OCI-LY1 (cell line): Measurements from ENCODE around the gene TTC39C.

Experiments
- H2AFZ ChIP-seq: fragments of 200-600 bp; sonication (generic), shearing (Covaris generic); 2 replicates; pipeline ENCODE4 v1.6.0; 2014; ENCODE audit warnings: antibody characterized with exemption, mild to moderate bottlenecking, low read length
- H3F3A ChIP-seq: fragments of 200-600 bp; sonication (generic), shearing (Covaris generic); 2 replicates; pipeline ENCODE4 v1.6.0; 2014; ENCODE audit warnings: mild to moderate bottlenecking, antibody characterized with exemption, low read length, moderate library complexity; ENCODE audit not compliant: insufficient read depth
- H3K27ac ChIP-seq: fragments of 200-600 bp; sonication (generic); 2 replicates; pipeline ENCODE4 v1.5.1; 2014; ENCODE audit warnings: low read length, mixed run types, mild to moderate bottlenecking, low read depth; ENCODE audit not compliant: poor library complexity, severe bottlenecking
- H3K27me3 ChIP-seq: fragments of 200-600 bp; sonication (generic); 2 replicates; pipeline ENCODE4 v1.6.0; 2014; ENCODE audit warnings: antibody characterized with exemption, mild to moderate bottlenecking, low read length, moderate library complexity; ENCODE audit not compliant: insufficient read depth
- H3K36me3 ChIP-seq: fragments of 200-600 bp; sonication (generic); 2 replicates; pipeline ENCODE4 v1.6.1; 2014; ENCODE audit warnings: mild to moderate bottlenecking, antibody characterized with exemption, low read length, moderate library complexity, mixed read lengths; ENCODE audit not compliant: insufficient read depth
- H3K4me1 ChIP-seq: fragments of 200-600 bp; sonication (generic); 2 replicates; pipeline ENCODE4 v1.5.1; 2014; ENCODE audit warnings: mild to moderate bottlenecking, low read length, moderate library complexity; ENCODE audit not compliant: insufficient read depth, severe bottlenecking
- H3K4me2 ChIP-seq: fragments of 200-600 bp; sonication (generic), shearing (Covaris generic); 2 replicates; pipeline ENCODE4 v1.6.1; 2014; ENCODE audit warnings: low read length
- H3K4me3 ChIP-seq: fragments of 200-600 bp; sonication (generic); 2 replicates; pipeline ENCODE4 v1.5.1; 2014; ENCODE audit warnings: low read length, low read depth, mild to moderate bottlenecking, mixed read lengths; ENCODE audit not compliant: poor library complexity, severe bottlenecking
- H3K79me2 ChIP-seq: fragments of 200-600 bp; shearing (Covaris generic); 2 replicates; pipeline ENCODE4 v1.6.1; 2016; ENCODE audit warnings: mixed run types, low read length, mixed read lengths; ENCODE audit not compliant: insufficient read depth
- H3K9ac ChIP-seq: fragments of 200-600 bp; sonication (generic), shearing (Covaris generic); 2 replicates; pipeline ENCODE4 v1.6.1; 2014; ENCODE audit warnings: mild to moderate bottlenecking, low read length, mixed read lengths
- H3K9me2 ChIP-seq: fragments of 200-600 bp; sonication (generic), shearing (Covaris generic); 2 replicates; pipeline ENCODE4 v1.6.1; 2014; ENCODE audit warnings: low read depth, mild to moderate bottlenecking, low read length, mixed read lengths
- H3K9me3 ChIP-seq: fragments of 200-600 bp; shearing (Covaris generic); 2 replicates; pipeline ENCODE4 v1.6.1; 2014; ENCODE audit warnings: low read length, mixed read lengths
- H4K20me1 ChIP-seq: fragments of 200-600 bp; sonication (generic), shearing (Covaris generic); 2 replicates; pipeline ENCODE4 v1.6.0; 2016; ENCODE audit warnings: mild to moderate bottlenecking, low read length; ENCODE audit not compliant: insufficient read depth
- EZH2 ChIP-seq: fragments of 200-600 bp; sonication (generic), shearing (Covaris generic); IDR thresholded peaks from 2 replicates; pipeline ENCODE4 v1.8.0; 2017; ENCODE audit warnings: borderline replicate concordance, mixed run types, mild to moderate bottlenecking, antibody characterized with exemption, low read length, moderate library complexity, mixed read lengths
- TF ChIP-seq, protein P1 (sequence below): fragments of 200-600 bp; sonication (generic), shearing (Covaris generic); IDR thresholded peaks from 2 replicates; pipeline ENCODE4 v1.5.1; 2017; ENCODE audit warnings: mild to moderate bottlenecking, antibody characterized with exemption, low read length, moderate library complexity, mixed read lengths

TTC39C gene

DNA sequence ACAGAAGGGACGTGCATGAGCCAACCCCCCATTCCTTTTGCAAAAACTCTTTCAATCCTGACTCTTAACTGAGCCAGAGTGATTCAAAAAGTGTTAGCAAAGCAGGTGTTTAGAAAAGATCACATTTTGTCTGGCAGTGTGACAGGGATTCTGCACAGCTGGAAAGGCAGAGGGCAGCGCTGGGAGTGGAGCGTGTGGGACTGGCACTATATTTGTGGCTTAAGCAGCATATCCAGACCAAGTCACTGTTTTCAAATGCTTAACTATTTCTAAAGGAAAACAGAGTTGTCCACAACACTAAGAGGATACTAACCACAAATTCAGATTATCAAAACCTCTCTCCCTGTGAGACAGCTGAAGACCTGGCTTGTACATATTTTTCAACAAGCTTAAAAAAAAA is 143.3 kb downstream of the TTC39C start:
- Histone ChIP-seq H3K9me2 (no peaks in the 10 kb centered on the region), H2AFZ (no peak overlapping the region), H3K4me2 (no peak overlapping the region), H3F3A (no peaks in the 10 kb centered on the region), H3K9me3 (no peaks in the 10 kb centered on the region), H3K4me3 (no peak overlapping the region), H3K4me1 (no peaks in the 10 kb centered on the region), H3K27me3 (no peaks in the 10 kb centered on the region), H3K27ac (no peak overlapping the region), H3K79me2 (no peaks in the 10 kb centered on the region), H3K36me3 (no peaks in the 10 kb centered on the region), H3K9ac (no peak overlapping the region), H4K20me1 (no peaks in the 10 kb centered on the region)
- TF ChIP-seq, protein P1, sequence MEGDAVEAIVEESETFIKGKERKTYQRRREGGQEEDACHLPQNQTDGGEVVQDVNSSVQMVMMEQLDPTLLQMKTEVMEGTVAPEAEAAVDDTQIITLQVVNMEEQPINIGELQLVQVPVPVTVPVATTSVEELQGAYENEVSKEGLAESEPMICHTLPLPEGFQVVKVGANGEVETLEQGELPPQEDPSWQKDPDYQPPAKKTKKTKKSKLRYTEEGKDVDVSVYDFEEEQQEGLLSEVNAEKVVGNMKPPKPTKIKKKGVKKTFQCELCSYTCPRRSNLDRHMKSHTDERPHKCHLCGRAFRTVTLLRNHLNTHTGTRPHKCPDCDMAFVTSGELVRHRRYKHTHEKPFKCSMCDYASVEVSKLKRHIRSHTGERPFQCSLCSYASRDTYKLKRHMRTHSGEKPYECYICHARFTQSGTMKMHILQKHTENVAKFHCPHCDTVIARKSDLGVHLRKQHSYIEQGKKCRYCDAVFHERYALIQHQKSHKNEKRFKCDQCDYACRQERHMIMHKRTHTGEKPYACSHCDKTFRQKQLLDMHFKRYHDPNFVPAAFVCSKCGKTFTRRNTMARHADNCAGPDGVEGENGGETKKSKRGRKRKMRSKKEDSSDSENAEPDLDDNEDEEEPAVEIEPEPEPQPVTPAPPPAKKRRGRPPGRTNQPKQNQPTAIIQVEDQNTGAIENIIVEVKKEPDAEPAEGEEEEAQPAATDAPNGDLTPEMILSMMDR: no peak
- TF ChIP-seq EZH2: no peak

DNA sequence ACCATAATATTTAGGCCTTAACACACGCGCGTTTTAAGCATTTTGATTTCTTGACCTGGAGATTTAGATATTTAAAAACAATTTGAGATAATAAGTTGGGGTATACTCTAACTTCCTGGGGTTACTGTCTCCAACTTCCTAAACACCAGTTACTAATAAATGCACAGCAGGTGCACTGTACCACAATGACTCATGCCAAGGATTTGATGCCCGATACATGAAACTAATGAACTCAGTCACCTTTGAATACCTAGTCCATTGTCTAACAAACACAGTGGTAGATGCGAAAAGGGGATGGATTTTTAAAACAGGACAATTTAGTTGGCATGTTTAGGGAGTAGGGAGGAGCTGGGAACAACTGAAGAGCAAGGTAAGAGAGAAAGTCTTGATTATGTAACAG is 145.5 kb downstream of the TTC39C start:
- H3K9me3 ChIP-seq: no peaks in the 10 kb centered on the region

DNA sequence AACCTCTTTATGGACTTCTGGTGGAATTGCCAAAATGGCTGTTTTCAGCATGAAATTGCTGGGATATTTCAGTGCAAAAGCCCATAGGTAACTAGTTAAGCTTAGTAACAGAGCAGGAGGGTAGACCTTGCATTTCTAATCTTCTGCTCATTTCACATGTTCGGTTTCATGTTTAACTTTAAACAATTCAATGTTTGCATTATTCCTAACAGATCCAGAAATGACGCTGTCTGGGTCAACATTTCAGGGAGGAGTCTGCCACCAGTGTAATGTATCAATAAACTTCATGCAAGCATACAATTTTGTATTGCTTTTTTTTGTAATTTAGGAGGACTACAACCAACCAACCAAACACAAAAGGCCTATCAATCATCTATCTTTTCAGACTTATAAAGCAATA is 146.8 kb downstream of the TTC39C start:
- H4K20me1 ChIP-seq: no peaks in the 10 kb centered on the region
- H3K27me3 ChIP-seq: no peaks in the 10 kb centered on the region
- no peak overlapping the region for H3K9ac ChIP-seq
- H2AFZ ChIP-seq: no peak overlapping the region
- no peak overlapping the region for H3K4me2 ChIP-seq
- no peaks in the 10 kb centered on the region for H3F3A ChIP-seq
- no peaks in the 10 kb centered on the region for H3K36me3 ChIP-seq
- H3K9me3 ChIP-seq: no peaks in the 10 kb centered on the region
- no peak overlapping the region for H3K27ac ChIP-seq
- H3K9me2 ChIP-seq: no peaks in the 10 kb centered on the region
- no peak overlapping the region for H3K4me3 ChIP-seq
- H3K79me2 ChIP-seq: no peaks in the 10 kb centered on the region
- no peak for TF ChIP-seq EZH2
- TF ChIP-seq, protein P1: no peak
- no peaks in the 10 kb centered on the region for H3K4me1 ChIP-seq

More for the DNA sequence above, 145.5 kb downstream of the TTC39C start:
- Histone ChIP-seq H2AFZ (no peak overlapping the region), H3F3A (no peaks in the 10 kb centered on the region), H3K4me3 (no peak overlapping the region), H3K27ac (no peak overlapping the region), H3K9ac (no peak overlapping the region), H3K27me3 (no peaks in the 10 kb centered on the region), H3K36me3 (no peaks in the 10 kb centered on the region), H3K9me2 (no peaks in the 10 kb centered on the region), H3K4me1 (no peaks in the 10 kb centered on the region), H3K79me2 (no peaks in the 10 kb centered on the region), H4K20me1 (no peaks in the 10 kb centered on the region), H3K4me2 (no peak overlapping the region)
- no peak for TF ChIP-seq EZH2
- TF ChIP-seq, protein P1: no peak
